ENCODE data around the gene KCNQ1OT1.

DNA sequence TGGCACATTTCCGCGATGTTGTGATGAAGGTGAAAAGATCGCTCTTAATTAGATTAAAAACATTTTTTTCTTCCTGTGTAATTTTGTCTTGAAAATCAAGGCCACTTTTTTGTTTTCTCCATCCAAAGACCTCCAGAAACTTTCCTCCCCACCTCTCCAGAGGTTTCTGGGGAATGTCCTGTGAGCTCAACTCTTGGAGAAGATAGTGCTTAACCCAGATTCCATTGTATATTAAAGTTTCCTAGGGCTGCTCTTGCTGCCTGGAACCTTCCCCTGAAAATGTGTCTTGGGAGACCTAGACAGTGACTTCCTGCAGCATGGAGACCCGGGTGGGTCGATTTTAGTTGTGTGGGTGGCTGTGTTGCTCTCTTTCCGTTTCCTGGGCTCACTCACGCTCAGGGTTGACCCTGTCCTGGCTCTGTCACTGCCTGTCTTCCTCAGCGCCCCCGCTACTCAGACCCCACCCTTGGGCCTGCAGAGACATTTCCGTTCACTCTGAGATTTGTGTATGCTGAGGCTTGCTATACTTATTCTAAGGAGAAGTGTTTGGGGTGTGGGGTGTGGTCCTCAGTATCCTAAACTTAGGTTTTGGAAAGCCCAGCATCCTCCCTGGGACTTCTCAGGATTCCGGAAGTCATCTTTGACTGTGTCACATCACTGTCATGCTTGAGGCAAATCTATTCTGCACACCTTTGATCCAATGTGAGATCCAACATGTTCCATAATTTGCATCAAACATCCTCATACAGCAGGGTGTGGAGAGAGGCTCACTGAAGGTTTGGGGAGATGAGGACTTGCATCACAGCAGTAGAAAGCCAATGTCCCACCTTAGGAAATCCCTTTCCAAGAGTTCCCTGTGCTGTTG is 47.2 kb downstream of the KCNQ1OT1 start:
- TF ChIP-seq, protein P1, sequence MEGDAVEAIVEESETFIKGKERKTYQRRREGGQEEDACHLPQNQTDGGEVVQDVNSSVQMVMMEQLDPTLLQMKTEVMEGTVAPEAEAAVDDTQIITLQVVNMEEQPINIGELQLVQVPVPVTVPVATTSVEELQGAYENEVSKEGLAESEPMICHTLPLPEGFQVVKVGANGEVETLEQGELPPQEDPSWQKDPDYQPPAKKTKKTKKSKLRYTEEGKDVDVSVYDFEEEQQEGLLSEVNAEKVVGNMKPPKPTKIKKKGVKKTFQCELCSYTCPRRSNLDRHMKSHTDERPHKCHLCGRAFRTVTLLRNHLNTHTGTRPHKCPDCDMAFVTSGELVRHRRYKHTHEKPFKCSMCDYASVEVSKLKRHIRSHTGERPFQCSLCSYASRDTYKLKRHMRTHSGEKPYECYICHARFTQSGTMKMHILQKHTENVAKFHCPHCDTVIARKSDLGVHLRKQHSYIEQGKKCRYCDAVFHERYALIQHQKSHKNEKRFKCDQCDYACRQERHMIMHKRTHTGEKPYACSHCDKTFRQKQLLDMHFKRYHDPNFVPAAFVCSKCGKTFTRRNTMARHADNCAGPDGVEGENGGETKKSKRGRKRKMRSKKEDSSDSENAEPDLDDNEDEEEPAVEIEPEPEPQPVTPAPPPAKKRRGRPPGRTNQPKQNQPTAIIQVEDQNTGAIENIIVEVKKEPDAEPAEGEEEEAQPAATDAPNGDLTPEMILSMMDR (IDR thresholded peaks at IDR 0.05): no peak
- TF ChIP-seq POLR2A (IDR thresholded peaks at IDR 0.05): no peak

All from adrenal gland (tissue), 5 donors.